Ishikawa (cell line): ENCODE data around the gene SP3.
A peak's percentile ranks its signal among the peaks of the same experiment; 100 is the strongest.

Experiments used
- CEBPB ChIP-seq: IDR thresholded peaks from 2 replicates; pipeline ENCODE4 v1.6.1; 2012
- CREB1 ChIP-seq: IDR thresholded peaks from 2 replicates; pipeline ENCODE4 v1.6.1; 2012; ENCODE audit warnings: low read depth
- EGR1 ChIP-seq: IDR thresholded peaks from 2 replicates; pipeline ENCODE4 v1.6.1; 2012
- EP300 ChIP-seq: IDR thresholded peaks from 2 replicates; pipeline ENCODE4 v1.6.1; 2012; ENCODE audit warnings: borderline replicate concordance
- FOXM1 ChIP-seq: IDR thresholded peaks from 2 replicates; pipeline ENCODE4 v1.6.1; 2012; ENCODE audit warnings: low read depth, borderline replicate concordance
- NFIC ChIP-seq: IDR thresholded peaks from 2 replicates; pipeline ENCODE4 v1.6.1; 2012
- RAD21 ChIP-seq: IDR thresholded peaks from 2 replicates; pipeline ENCODE4 v1.6.1; 2012; ENCODE audit warnings: low read depth
- REST ChIP-seq: IDR thresholded peaks from 2 replicates; pipeline ENCODE4 v1.6.1; 2012; ENCODE audit warnings: low read depth, mild to moderate bottlenecking
- TAF1 ChIP-seq: IDR thresholded peaks from 2 replicates; pipeline ENCODE4 v1.6.1; 2012; ENCODE audit warnings: low read depth, mild to moderate bottlenecking
- TCF12 ChIP-seq: IDR thresholded peaks from 2 replicates; pipeline ENCODE4 v1.6.1; 2012; ENCODE audit warnings: low read depth
- TEAD4 ChIP-seq: IDR thresholded peaks from 2 replicates; pipeline ENCODE4 v1.6.1; 2012
- YY1 ChIP-seq: IDR thresholded peaks from 2 replicates; pipeline ENCODE4 v1.6.1; 2012; ENCODE audit warnings: low read depth
- ZBTB7A ChIP-seq: IDR thresholded peaks from 2 replicates; pipeline ENCODE4 v1.6.1; 2012; ENCODE audit warnings: low read depth
- TF ChIP-seq, protein P1 (sequence below): IDR thresholded peaks from 2 replicates; pipeline ENCODE4 v1.6.1; 2012
- TF ChIP-seq, protein P2 (sequence below): IDR thresholded peaks from 2 replicates; pipeline ENCODE4 v1.6.1; 2012

The SP3 gene

DNA sequence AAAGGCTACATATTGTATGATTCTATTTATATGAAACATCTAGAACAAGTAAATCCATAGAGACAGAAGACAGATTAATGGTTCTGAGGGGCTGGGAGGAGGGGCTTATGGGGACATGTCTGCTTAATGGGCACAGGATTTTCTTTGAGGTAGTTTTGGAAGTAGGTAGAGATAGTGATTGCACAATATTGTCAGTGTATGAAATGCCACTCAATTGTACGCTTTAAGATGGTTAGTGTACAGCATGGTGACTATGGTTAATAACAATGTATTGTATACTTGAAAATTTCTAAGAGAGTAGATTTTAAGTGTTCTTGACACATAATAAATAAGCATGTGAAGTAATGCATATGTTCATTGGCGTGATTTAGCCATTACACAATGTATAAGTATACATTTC is 68.4 kb downstream of the SP3 start:
- TF ChIP-seq TEAD4 (no peak), YY1 (no peak), EP300 (no peak), RAD21 (no peak), TCF12 (no peak), TAF1 (no peak), REST (no peak), CEBPB (no peak), EGR1 (no peak)

- TF ChIP-seq YY1: no peak
- TF ChIP-seq EP300: no peak
- no peak for TF ChIP-seq TEAD4
- TF ChIP-seq, protein P1, sequence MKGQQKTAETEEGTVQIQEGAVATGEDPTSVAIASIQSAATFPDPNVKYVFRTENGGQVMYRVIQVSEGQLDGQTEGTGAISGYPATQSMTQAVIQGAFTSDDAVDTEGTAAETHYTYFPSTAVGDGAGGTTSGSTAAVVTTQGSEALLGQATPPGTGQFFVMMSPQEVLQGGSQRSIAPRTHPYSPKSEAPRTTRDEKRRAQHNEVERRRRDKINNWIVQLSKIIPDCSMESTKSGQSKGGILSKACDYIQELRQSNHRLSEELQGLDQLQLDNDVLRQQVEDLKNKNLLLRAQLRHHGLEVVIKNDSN: no peak
These were observed 72.8 kb downstream of the SP3 start for GRCh38 chr2:173892341-173892740.

DNA sequence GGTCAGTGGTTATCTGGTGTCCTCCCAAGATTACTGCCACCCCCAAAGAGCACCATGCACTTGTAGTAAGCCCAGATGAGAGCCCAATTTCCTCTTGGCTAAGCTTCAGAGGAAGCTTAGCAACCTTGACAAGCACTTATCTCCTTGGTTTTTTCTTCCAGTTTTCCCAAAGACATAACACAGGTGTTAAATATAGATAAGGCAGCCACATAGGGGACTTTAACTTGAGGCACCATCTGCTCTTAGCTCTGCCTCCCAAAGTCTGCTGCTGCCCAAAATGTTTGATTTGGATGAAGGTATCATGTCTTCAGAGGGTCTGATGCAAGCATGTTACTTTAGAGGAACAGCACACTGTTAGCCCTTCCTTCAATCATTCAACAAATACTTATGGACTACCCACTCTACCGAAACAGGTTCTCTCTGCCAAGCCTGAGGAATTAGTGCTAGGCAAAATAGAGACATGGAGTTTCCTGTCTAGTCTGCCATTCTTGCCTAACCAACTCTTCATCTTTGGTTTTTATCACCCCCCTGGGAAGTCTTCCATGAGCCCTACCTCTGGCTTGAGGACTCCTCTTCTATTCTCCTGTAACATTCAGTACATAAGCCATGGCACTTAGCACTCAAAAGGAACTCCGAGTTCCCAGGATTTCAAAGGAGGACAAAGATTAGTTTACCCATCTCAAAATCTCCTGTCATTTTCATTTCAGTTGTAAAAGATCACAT is 73.7 kb downstream of the SP3 start:
- TF ChIP-seq FOXM1 (no peak), CEBPB (no peak), REST (no peak), NFIC (no peak), CREB1 (no peak), RAD21 (no peak), YY1 (no peak), EP300 (no peak), TCF12 (no peak)
- TF ChIP-seq, protein P1: no peak
- TF ChIP-seq, protein P2, sequence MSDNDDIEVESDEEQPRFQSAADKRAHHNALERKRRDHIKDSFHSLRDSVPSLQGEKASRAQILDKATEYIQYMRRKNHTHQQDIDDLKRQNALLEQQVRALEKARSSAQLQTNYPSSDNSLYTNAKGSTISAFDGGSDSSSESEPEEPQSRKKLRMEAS: no peak

DNA sequence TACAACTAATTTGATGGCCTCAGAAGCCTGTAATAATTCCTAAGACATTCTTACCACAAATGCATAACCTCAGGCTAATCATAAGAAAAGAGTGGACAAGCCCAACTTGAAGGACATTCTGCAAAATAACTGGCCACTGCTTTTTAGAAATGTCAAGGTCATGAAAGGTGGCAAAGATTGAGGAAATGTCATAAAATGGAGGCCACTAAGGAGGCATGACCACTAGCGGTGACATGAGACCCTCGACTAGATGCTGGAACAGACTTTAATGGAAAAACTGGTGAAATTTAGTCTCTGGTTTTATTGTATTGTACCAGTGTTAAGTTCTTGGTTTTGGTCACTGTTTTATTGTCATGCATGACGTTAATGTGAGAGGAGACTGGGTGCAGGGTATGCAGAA is 78.6 kb downstream of the SP3 start:
- TF ChIP-seq YY1 (no peak), REST (no peak), EP300 (no peak), FOXM1 (no peak), NFIC (no peak), CREB1 (no peak), TCF12 (no peak), TAF1 (no peak), ZBTB7A (no peak), EGR1 (no peak), RAD21 (no peak), CEBPB (no peak), TEAD4 (no peak)
- TF ChIP-seq, protein P2: no peak

GRCh38 chr2:173884025-173884802 is 81.0 kb downstream of the SP3 start:
- TF ChIP-seq TAF1 (no peak), TEAD4 (no peak), NFIC (no peak), RAD21 (peak; percentile 61), FOXM1 (no peak), EGR1 (no peak)
- TF ChIP-seq, protein P2: no peak
- TF ChIP-seq, protein P1: no peak
